Neural progenitor cell (in vitro differentiated cells): ENCODE measurements around the gene SMC3.
A peak's percentile ranks its signal among the peaks of the same experiment; 100 is the strongest.

ENCODE experiments used
- CTCF ChIP-seq: fragments of 200-600 bp; sonication (generic); IDR thresholded peaks from 2 replicates; pipeline ENCODE4 v1.5.1; 2017; ENCODE audit warnings: antibody characterized with exemption, mild to moderate bottlenecking
- EZH2 ChIP-seq: fragments of 200-600 bp; sonication (generic); IDR thresholded peaks from 2 replicates; pipeline ENCODE4 v1.6.1; 2017; ENCODE audit warnings: antibody characterized with exemption, mild to moderate bottlenecking, moderate library complexity
- EZH2phosphoT487 ChIP-seq: fragments of 200-600 bp; sonication (generic); IDR thresholded peaks from 2 replicates; pipeline ENCODE4 v1.6.1; 2017; ENCODE audit warnings: antibody characterized with exemption

GRCh38 chr10:110600487-110601101, 33.1 kb downstream of the SMC3 start:
- peak; percentile 76 for TF ChIP-seq CTCF
- no peak for TF ChIP-seq EZH2
- no peak for TF ChIP-seq EZH2phosphoT487
